Measurements from ENCODE around the gene RFX6.
"Not testable (repeated sequence)": the region's sequence is repeated elsewhere in the genome, so short reads cannot be mapped to it uniquely, and the experiment has no call there.

The RFX6 gene

GRCh38 chr6:116876635-116877611 lies at the start of gene RFX6:
TSS of gene RFX6 (plus strand) at chr6:116877242. CDS start at chr6:116877276, 34 bp downstream.
- no peak for DNase-seq (ENCODE audit: low read depth in 2 of 2)

- DNase-seq (ENCODE audit: low read depth in 2 of 2) = no peak
Observed at GRCh38 chr6:116827561-116828240, 49.3 kb upstream of the RFX6 start.

GRCh38 chr6:116828983-116829382 lies 48.1 kb upstream of the RFX6 start, which contains the start of gene GPRC6A:
TSS of gene GPRC6A (minus strand) at chr6:116829083. CDS start at chr6:116829013, 70 bp downstream.
- DNase-seq (ENCODE audit: low read depth in 2 of 2) = no peak

- not testable (repeated sequence) for DNase-seq (ENCODE audit: low read depth in 2 of 2)
Observed at GRCh38 chr6:116834526-116834925, 42.5 kb upstream of the RFX6 start.

- DNase-seq (ENCODE audit: low read depth in 2 of 2) = no peak
Observed at GRCh38 chr6:116836606-116837342, 40.3 kb upstream of the RFX6 start.

GRCh38 chr6:116840091-116840490 lies 37.0 kb upstream of the RFX6 start:
- no peak for DNase-seq (ENCODE audit: low read depth in 2 of 2)

GRCh38 chr6:116842459-116842858 lies 34.6 kb upstream of the RFX6 start:
- no peak for DNase-seq (ENCODE audit: low read depth in 2 of 2)

GRCh38 chr6:116847227-116847626 lies 29.8 kb upstream of the RFX6 start:
- DNase-seq (ENCODE audit: low read depth in 2 of 2) = no peak

GRCh38 chr6:116858060-116858459 lies 19.0 kb upstream of the RFX6 start:
- DNase-seq (ENCODE audit: low read depth in 2 of 2) = no peak

GRCh38 chr6:116859264-116859663 lies 17.8 kb upstream of the RFX6 start:
- no peak for DNase-seq (ENCODE audit: low read depth in 2 of 2)

- no peak for DNase-seq (ENCODE audit: low read depth in 2 of 2)
Observed at GRCh38 chr6:116866281-116866871, 10.7 kb upstream of the RFX6 start.

- DNase-seq (ENCODE audit: low read depth in 2 of 2) = no peak
Observed at GRCh38 chr6:116872771-116873170, 4.3 kb upstream of the RFX6 start.

GRCh38 chr6:116876107-116876506 lies 935 bp upstream of the RFX6 start:
- no peak for DNase-seq (ENCODE audit: low read depth in 2 of 2)

- no peak for DNase-seq (ENCODE audit: low read depth in 2 of 2)
Observed at GRCh38 chr6:116877743-116878142, 701 bp downstream of the RFX6 start.

- DNase-seq (ENCODE audit: low read depth in 2 of 2) = no peak
Observed at GRCh38 chr6:116881236-116881635, 4.2 kb downstream of the RFX6 start.

- DNase-seq (ENCODE audit: low read depth in 2 of 2) = no peak
Observed at GRCh38 chr6:116883005-116883404, 6.0 kb downstream of the RFX6 start.

- DNase-seq (ENCODE audit: low read depth in 2 of 2) = no peak
Observed at GRCh38 chr6:116884530-116884929, 7.5 kb downstream of the RFX6 start.

GRCh38 chr6:116887168-116887567 lies 10.1 kb downstream of the RFX6 start:
- DNase-seq (ENCODE audit: low read depth in 2 of 2) = no peak

GRCh38 chr6:116887894-116888293 lies 10.9 kb downstream of the RFX6 start:
- no peak for DNase-seq (ENCODE audit: low read depth in 2 of 2)

GRCh38 chr6:116888732-116889360 lies 11.8 kb downstream of the RFX6 start:
- DNase-seq (ENCODE audit: low read depth in 2 of 2) = no peak

- DNase-seq (ENCODE audit: low read depth in 2 of 2) = no peak
Observed at GRCh38 chr6:116894669-116895068, 17.6 kb downstream of the RFX6 start.
